Stomach (tissue), 4 donors: ENCODE results near the gene NISCH.

Experiments used
- POLR2A ChIP-seq, 4 donors: fragments of 450-650 bp; IDR thresholded peaks; one replicate each; pipeline ENCODE4 v1.6.1; 2016; ENCODE audit warnings: antibody characterized with exemption in 4 of 4, control low read depth in 2 of 4, mild to moderate bottlenecking in 1 of 4, moderate library complexity in 1 of 4
- POLR2AphosphoS5 ChIP-seq, 3 donors: sonication (generic); formaldehyde crosslinking; IDR thresholded peaks; one replicate each; pipeline ENCODE4 v1.6.1; 2016; ENCODE audit warnings: antibody characterized with exemption in 3 of 3

DNA sequence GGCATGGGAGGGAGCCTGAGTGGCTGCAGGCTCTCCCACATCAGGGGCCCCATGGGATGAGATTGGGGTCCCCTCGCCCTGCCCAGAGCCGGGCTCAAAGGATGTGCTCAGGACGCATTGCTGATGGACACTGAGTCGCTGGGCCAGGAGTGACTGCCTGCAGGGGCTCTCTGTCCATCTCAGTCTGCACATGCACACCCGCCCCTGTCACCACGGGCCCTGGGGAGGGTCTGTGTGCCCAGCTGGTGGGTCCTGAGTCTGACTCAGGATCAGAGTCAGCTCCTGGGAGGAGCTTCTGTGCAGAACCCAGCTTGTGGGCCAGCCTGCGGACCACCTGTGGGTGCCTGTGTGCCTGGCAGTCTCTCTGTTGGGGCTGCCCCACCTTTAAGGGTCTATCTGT is 57.9 kb downstream of the NISCH start:
- no peak for TF ChIP-seq POLR2A (IDR thresholded peaks at IDR 0.05)
- TF ChIP-seq POLR2AphosphoS5 (IDR thresholded peaks at IDR 0.05) = no peak
